HG02759 (cell line): ENCODE measurements around the gene ERCC2.

Experiments
- ATAC-seq: cut with Tn5 transposase; IDR thresholded peaks from one replicate; pipeline ENCODE4 v1.9.1; 2021; ENCODE audit warnings: mild to moderate bottlenecking, moderate library complexity; ENCODE audit not compliant: unreplicated experiment

Gene ERCC2

GRCh38 chr19:45402298-45403061 lies 32.1 kb upstream of the ERCC2 start:
- no peak for ATAC-seq

GRCh38 chr19:45401815-45402214 lies 31.4 kb upstream of the ERCC2 start:
- no peak for ATAC-seq

DNA sequence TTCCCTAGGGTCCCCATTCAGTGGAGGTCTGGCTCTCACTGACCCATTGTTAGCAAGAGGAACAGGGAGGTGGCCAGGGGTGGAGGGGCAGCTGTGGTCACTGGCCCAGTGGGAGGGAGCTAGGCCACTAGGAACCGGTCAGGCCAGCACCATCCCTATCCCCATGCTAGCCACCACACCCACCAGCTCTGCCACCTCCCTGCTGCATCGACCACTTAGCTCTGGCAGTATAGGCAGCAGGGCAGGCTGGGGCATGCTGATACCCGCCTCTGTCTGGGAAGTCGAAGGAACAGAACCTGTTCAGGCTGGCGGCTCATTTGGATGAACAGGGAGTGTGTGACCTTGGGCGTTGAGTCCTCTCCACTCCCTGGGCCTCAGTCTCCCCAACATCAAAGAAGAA lies 29.8 kb upstream of the ERCC2 start:
- no peak for ATAC-seq

DNA sequence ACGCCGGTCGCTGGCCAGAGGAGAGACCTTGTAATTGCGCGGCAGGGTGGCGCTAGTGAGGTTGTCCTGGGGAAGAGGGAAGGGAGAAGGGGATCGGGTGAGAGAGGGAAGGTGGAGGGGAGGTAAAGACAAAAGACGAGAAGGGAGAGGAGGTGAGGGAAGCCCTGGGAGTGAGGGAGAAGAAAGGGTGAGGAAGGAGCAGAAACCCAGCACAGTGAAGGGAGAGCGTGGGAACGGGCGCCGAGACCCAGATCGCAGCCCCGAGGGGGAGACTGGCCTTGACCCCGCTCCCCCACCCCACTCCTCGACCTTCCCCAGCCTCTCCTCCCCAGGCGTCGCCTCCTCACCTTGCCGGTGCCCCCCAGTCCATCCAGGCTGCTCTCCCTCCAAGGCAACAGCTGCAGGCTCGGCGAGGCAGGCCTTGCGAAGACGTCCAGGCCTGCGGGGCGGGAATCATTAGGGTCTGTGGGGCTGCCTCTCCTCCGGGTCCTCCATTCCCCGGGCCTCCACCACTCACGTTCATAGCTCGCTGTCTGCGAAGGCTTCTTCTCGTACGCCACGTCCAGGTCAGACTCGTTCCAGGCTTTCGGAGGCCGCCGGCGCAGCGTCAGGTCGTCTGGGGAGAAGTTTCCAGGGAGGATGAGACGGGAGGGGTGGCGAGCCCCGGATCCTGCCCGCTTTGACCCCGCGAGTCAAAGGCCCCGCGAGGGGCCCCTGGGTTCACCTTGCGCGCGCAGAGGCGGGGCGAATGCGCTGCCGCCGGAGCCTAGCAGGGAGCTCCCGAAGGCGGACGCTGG lies 25.6 kb upstream of the ERCC2 start:
- no peak for ATAC-seq

DNA sequence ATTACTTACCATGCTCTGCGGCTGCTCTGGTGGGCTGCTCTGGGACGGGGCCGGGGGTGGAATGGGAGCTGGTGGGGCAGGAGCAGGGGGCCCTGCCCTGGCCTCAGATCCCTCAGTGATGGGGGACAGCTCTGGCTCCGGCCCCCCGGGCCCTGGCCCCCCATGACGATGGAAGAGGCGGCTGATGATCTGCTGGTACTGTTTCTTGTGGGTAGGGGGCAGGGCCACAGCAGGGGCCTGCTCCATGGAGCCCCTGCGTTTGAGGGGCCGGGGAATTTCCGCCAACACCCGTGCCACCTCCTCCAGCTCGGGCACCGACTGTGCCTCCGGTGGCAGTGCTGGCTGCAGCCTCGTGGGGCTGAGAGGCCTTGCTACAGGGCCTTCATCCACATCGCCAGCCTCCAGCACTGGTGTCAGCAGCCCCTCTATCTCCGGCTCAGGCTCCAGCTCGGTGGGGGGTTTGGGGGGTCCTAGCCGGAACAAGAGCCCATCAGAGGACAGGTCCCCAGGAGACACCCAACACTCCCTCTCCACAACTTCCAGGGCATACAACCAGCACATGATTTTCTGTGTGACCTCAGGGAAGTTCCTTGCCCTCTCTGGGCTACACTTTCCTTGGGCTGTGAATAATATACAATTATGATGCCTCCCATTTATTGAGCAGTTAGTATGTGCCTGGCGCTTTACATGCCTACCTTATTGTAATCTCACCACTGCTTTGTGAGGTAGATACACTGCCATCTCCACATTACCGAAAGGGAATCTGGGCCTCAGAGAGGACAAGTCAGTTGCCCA lies 21.7 kb upstream of the ERCC2 start:
- ATAC-seq = no peak

- ATAC-seq = no peak
Measured at GRCh38 chr19:45391346-45391745, 21.0 kb upstream of the ERCC2 start.

DNA sequence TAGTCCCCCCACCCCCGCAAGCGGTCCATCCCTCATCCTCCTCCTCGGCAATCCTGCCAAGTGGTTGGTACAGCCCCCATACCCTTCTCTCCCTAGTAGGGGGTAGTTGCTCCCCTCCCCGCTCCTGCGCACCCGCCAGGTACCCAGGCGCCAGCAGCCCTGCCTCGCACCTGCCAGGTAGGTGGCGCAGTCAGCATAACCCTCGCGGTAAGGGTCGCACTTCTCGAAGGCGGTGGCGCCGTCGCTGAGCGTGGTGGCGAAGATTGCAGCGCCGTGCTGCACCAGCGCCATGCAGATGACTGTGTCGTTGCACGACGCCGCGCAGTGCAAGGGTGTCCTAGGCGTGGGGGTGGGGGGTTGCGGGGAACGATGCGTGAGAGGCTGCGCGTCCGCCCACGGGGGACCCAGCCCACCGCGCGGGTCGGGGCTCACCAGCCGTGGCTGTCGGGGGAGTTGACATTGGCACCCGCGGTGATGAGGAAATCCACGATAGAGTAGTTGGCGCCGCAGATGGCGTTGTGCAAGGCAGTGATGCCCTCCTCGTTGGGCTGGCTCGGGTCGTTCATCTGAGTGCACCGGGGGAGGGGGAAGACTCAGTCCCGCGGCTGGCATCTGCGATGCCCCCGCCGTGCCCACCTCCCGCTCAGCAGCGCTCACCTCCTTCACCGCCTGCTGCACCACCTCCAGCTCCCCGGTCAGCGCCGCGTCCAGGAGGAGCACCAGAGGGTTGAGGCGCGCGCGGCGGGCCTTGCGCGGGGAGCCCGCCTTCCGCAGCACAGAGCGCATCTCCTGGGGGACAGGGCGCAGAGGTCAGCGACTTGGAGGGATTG lies 15.2 kb upstream of the ERCC2 start:
- no peak for ATAC-seq

- ATAC-seq = no peak
Measured at GRCh38 chr19:45382426-45382825, 12.1 kb upstream of the ERCC2 start.

DNA sequence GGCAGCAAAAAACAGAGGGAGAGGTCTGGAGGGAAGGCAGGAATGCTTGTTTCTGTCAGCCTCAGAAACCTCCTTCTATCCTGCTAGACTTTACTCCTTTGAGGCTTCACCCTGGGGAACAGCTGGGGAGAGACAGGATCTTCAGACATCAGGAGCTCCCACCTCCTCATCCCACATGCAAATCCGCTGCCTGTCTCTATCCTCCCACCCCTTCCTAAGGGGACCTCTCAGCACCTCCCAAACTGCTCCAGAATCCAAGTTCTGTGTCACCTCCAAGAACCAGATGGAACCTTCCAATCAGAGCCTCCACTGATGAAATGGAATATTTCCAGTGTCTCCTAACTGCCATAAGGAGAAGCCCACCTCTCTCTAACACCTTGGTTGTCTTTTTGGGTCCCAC lies 9.7 kb upstream of the ERCC2 start:
- no peak for ATAC-seq

DNA sequence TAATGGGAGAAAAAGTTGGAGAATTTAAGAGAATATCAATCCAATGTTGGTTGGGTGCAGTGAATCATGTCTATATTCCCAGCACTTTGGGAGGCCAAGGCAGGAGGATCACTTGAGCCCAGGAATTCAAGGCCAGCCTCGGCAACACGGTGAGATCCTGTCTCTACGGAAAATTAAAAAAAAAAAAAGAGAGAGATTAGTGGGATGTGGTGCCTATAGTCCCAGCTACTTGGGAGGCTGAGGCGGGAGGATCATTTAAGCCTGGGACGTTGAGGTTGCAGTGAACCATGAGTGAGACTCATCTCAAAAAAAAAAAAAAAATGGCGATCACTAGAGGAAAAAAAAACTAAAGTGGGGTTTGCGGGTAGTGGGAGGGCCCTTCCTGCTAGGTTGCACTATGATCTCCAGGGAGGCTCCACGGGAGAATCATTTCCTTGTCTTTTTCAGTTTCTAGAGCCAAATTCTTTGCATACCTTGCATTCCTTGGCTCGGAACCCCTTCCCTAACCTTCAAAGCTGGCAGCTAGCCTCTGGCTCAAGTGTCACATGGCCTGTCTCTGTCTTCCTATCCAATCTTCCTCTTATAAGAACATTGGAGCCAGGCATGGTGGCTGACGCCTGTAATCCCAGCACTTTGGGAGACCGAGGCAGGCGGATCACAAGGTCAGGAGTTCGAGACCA lies 5.8 kb upstream of the ERCC2 start:
- no peak for ATAC-seq

DNA sequence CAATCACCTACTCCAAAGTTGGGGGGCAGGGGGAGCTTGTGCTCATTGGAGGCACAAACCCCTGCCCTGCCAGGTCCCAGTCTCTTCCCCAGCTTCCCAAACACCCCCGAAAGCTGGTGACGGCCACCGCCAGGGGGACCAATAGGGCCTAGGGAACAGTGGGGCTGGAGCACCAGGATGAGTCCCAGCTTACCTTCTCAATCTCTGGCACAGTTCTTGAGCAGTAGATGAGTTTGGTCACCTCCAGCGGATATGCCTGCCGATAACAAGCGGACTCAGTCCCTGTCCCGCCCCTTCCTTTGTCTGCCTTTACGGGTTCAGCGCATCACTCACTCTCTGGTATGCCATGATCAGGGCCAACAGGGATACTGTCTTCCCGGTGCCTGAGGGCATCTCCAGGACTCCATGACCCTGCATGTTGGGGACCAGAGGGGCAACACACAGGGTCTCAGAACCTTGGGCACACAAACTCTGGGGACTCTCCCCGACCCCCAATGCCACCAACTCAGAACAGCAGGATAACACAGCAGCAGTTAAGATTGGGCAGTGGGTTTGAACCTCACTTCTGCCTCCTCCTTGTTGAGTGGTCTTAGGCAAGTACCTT lies 1.5 kb downstream of the ERCC2 start:
- ATAC-seq = no peak

GRCh38 chr19:45368127-45368526 lies 2.2 kb downstream of the ERCC2 start:
- no peak for ATAC-seq

GRCh38 chr19:45364696-45365095 lies 5.7 kb downstream of the ERCC2 start:
- ATAC-seq = no peak

DNA sequence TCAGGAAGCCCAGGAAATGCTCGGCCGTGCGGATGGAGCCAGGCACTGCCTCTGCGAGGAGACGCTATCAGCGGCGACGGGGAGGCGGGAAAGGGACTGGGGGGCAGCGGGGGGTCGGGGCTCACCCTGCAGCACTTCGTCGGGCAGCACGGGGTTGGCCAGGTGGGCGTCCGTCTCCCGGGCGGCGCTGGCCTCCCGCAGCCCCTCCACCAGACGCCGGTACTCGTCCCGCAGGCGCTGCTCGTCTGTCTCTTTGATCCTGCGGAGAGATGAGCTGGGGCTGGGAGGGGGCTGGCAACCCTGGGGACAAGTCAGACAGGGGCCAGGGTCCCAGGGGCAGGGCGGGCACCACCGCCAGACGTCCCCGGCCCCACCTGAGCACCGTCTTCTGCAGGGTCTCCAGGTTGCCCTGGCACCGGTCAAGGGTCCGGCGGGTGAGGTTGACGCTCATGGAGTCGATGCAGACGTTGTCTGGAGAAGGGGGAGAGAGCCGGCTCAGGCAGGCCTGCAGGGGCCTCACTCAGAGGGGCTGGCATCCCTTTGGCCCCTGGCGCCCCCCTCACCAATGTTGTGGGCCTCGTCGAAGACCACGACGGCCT lies 6.4 kb downstream of the ERCC2 start:
- no peak for ATAC-seq

DNA sequence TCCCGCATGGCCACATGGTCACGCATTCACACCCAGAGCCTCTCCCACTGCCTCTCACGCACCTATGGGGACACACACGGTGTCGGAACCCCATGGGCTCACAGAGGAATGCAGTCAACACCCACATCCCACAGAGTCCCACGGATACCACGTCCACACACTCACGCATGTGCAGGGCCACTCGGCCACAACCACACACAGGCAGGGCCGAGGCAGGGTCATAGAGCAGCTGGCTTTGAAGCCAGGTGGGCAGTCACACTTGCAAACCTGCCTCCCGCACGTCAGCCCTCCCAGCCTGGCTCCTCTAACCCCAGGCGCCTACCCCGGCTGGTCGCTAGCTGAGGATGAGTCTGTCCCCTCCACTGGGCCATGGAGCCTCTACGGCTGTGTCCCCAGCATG lies 8.1 kb downstream of the ERCC2 start:
- no peak for ATAC-seq

GRCh38 chr19:45361608-45362007 lies 8.8 kb downstream of the ERCC2 start:
- ATAC-seq = no peak

DNA sequence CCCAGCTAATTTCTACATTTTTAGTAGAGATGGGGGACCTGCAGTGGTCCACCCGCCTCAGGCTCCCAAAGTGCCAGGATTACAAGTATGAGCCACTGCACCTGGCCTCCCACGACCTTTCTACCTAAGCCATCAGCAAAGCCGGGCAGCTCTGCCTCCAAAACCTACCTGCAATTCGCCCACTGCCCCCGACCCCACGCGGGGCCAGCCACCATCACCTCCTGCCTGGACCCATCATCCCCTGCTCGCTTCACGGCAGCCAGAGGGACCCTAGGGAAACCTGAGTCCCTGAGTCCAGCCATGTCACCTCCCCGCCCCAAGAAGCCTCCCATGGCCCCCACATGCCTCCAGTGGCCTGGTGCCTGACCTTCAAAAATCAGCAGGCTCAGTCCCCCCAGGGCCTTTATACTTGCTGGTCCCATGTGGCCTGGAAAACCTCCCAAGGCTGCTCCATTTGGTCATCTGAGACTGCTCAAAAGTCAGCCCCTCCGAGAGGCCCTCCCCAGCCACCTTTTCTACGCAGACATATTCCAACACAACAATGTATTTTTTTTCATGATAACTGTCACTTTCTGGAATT lies 12.1 kb downstream of the ERCC2 start:
- no peak for ATAC-seq

DNA sequence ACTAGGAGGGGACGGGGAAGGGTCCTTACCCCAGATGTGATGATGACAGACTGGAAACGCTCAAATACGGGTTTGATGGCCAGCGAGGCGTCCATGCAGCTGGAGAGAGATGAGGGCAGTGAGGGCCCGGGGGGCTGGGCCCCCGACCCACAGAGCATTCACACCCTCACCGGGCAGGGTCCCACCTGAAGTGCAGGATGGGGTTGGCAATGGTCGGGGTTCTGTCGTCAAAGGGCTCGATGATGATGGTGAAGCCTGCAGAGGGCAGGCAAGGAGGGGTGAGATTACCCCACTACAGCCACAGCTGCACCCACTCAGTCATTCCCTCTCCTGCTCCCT lies 13.0 kb downstream of the ERCC2 start:
- ATAC-seq = no peak

DNA sequence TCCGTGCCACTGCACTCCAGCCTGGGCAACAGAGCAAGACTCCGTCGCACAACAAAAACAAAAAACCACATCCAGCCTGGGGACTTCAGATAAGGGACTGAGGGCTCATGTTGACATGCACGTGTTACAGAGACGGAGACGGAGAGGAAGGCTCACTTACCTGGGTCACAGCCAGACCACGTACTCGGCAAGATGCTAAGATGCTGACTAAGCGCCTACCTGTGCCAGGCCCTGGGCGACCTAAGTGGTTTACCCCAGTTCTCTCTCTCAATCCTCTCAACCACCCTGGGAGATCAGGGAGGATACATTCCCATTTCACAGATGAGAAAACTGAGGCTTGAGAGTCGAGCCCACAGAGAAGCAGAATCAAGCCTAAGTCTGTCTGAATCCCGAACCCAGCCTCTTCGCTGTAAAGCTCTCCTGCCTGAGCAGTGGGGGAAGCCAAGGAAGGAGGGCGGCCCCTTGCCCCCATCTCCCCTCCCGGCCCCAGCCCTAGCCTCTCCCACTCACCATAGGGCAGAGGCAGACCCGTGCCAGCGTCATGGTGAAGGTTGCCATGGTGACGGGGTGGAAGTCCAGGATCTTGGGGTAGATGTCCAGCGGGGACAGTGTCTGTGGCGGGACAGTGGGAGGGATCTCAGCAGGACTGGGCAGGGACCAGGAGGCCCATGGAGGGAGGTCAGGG lies 13.5 kb downstream of the ERCC2 start:
- no peak for ATAC-seq
